ENCODE data around the gene MTRR. TPM values are rescaled to one million over a fixed set of nuclear protein-coding genes. Genes with fewer than 3 reads are reported as not detected.

The MTRR gene
- total and polyA plus RNA-seq, 2 of the 4 experiments (the other 2 are of a cell fraction), result 33.2 to 33.5 TPM

GRCh38 chr5:7878381-7878873, 9.5 kb downstream of the MTRR start:
- Histone ChIP-seq H2BK5ac (ENCODE audit: low read depth, low read length, poor library complexity, severe bottlenecking) (no peak overlapping the region), H3K36me3 (ENCODE audit: control insufficient read depth, insufficient read depth, low read length) (peaks cover 27% of the 10 kb centered on the region), H3K9ac (ENCODE audit: low read depth, low read length) (no peak overlapping the region), H3K4me1 (ENCODE audit: control insufficient read depth, insufficient read depth, low read length) (peaks cover 8% of the 10 kb centered on the region; the same call in 1 of the 2 replicates), H4K8ac (ENCODE audit: low read depth in 2 of 2, low read length in 2 of 2) (no peak overlapping the region), H3K9me3 (ENCODE audit: control insufficient read depth, insufficient read depth, low read length) (no peaks in the 10 kb centered on the region), H2AK9ac (replicated peaks; ENCODE audit: low read depth, low read length, poor library complexity) (no peak overlapping the region), H3K9me1 (ENCODE audit: insufficient read depth, low read length) (peaks cover 6% of the 10 kb centered on the region; the same call in 1 of the 2 replicates), H3K56ac (ENCODE audit: extremely low read depth, insufficient read depth, low read length) (no peak overlapping the region), H4K20me1 (ENCODE audit: insufficient read depth, low read length) (peaks cover 5% of the 10 kb centered on the region; the same call in 1 of the 2 replicates), H3K27me3 (ENCODE audit: control insufficient read depth, insufficient read depth, low read length) (no peaks in the 10 kb centered on the region), H4K5ac (ENCODE audit: low read depth, low read length) (no peak overlapping the region), H2BK120ac (ENCODE audit: low read depth, low read length) (no peak overlapping the region), H3K4me3 (ENCODE audit: insufficient read depth, low read depth, low read length) (no peak overlapping the region), H3K23ac (ENCODE audit: low read depth, low read length) (no peak overlapping the region), H2BK20ac (ENCODE audit: low read depth, low read length) (no peak overlapping the region), H4K91ac (ENCODE audit: insufficient read depth, low read depth, low read length) (no peak overlapping the region), H3K18ac (ENCODE audit: low read depth, low read length) (no peak overlapping the region), H2AFZ (replicated peaks; ENCODE audit: low read length, poor library complexity) (no peak overlapping the region), H3K79me1 (ENCODE audit: low read depth in 1 of 2, low read length in 2 of 2) (peaks cover 16 to 55% of the 10 kb centered on the region in 2 experiments; a peak in 3 of 4 replicates), H3K4me2 (ENCODE audit: low read depth, low read length) (no peak overlapping the region), H3K14ac (replicated peaks; ENCODE audit: low read depth, low read length) (no peak overlapping the region), H3K4ac (ENCODE audit: low read depth, low read length) (no peak overlapping the region), H2BK15ac (ENCODE audit: low read depth, low read length) (no peak overlapping the region), H2AK5ac (ENCODE audit: low read depth, low read length) (no peak overlapping the region), H3K27ac (ENCODE audit: insufficient read depth, low read length) (no peak overlapping the region)
- ChIA-PET POLR2A (ENCODE audit: unreplicated experiment) (no interaction called here), CTCF (interaction anchor here (1.0 kb wide), 1 partner anchor 8 kb away, joined by 6 read pairs; no protein-coding TSS in a partner anchor)
- dilution Hi-C loops (cut with HindIII; ENCODE audit: low sequenced_read_pairs, unreplicated experiment), result no loop called here
- ATAC-seq (ENCODE audit: low read depth) (peak; percentile 68), DNase-seq (peak; percentile 76)
- no TSS peak for BruUV-seq (replicated peaks)
- in situ Hi-C loops (cut with MboI; ENCODE audit: low sequenced_read_pairs), result loop anchor here (25.0 kb wide), 2 partner anchors 1184 to 1659 kb away; partner anchors contain the start of gene SEMA5A
- intact Hi-C loops (cut with micrococcal nuclease), result loop anchor here (10.0 kb wide), 1 partner anchor 956 kb away; no protein-coding TSS in a partner anchor
- peak; percentile 94 for TF ChIP-seq CEBPB (IDR thresholded peaks at IDR 0.05; ENCODE audit: low read depth, low read length)
- TF ChIP-seq FOS (IDR thresholded peaks at IDR 0.05; ENCODE audit: low read depth, low read length), result no peak
- TF ChIP-seq MXI1 (IDR thresholded peaks at IDR 0.05; ENCODE audit: borderline replicate concordance, low read depth, low read length), result no peak
